ENCODE data around the gene TTC39C. TPM values are rescaled to one million over a fixed set of nuclear protein-coding genes. Genes with fewer than 3 reads are reported as not detected.

Gene TTC39C
- total and polyA plus RNA-seq, 12 donors, result 3.5 to 8.1 (median 5.2) TPM

- TF ChIP-seq CTCF (IDR thresholded peaks at IDR 0.05), result no peak
These were observed 1.5 kb upstream of the TTC39C start for GRCh38 chr18:24013051-24013450.

GRCh38 chr18:24014986-24015638 lies 558 bp downstream of the TTC39C start:
- peaks cover 0 to 83% (median 10%) of the 10 kb centered on the region in 9 donors for H3K4me1 ChIP-seq

More at GRCh38 chr18:24013051-24013450, 1.5 kb upstream of the TTC39C start:
- DNase-seq (no peak), ATAC-seq (no peak)
- Histone ChIP-seq H3K27ac (no peak overlapping the region), H3K9me3 (no peaks in the 10 kb centered on the region), H3K4me1 (peaks cover 0 to 69% (median 10%) of the 10 kb centered on the region in 9 donors), H3K4me3 (no peak overlapping the region), H3K36me3 (no peaks in the 10 kb centered on the region), H3K27me3 (no peaks in the 10 kb centered on the region)
- WGBS, 2 donors, result 65 to 79% methylated on average over 2 of the region's 2 CpGs
- intact Hi-C loops (cut with DNase I), result loop anchor here in 1 of 10 donors (10.0 kb wide), 1 partner anchor 102 kb away; no protein-coding TSS in a partner anchor

GRCh38 chr18:24015639-24016631 lies 1.4 kb downstream of the TTC39C start:
- H3K4me1 ChIP-seq, result peaks cover 0 to 83% (median 10%) of the 10 kb centered on the region in 9 donors
- peak overlapping the region in 1 of 10 donors; percentile 94 for H3K27ac ChIP-seq
- 40 to 46% methylated on average over 17 of the region's 17 CpGs for WGBS, 2 donors
- no peaks in the 10 kb centered on the region for H3K9me3 ChIP-seq
- ATAC-seq (no peak), DNase-seq (no peak)
- H3K36me3 ChIP-seq, result no peaks in the 10 kb centered on the region
- TF ChIP-seq CTCF (IDR thresholded peaks at IDR 0.05), result no peak
- no peaks in the 10 kb centered on the region for H3K27me3 ChIP-seq
- peak overlapping the region; percentile 57 to 95 (median 86) for H3K4me3 ChIP-seq
- intact Hi-C loops (cut with DNase I), result loop anchor here in 2 of 10 donors (5.0 to 10.0 kb wide), 2 partner anchors 96 to 99 kb away; no protein-coding TSS in a partner anchor

More at GRCh38 chr18:24014986-24015638, 558 bp downstream of the TTC39C start:
- no peaks in the 10 kb centered on the region for H3K36me3 ChIP-seq
- DNase-seq (peak; percentile 22 to 46), ATAC-seq (peak; percentile 25 to 54 (median 50))
- H3K9me3 ChIP-seq, result no peaks in the 10 kb centered on the region
- H3K27me3 ChIP-seq, result no peaks in the 10 kb centered on the region
- TF ChIP-seq CTCF (IDR thresholded peaks at IDR 0.05), result peak in 1 of 9 donors; percentile 7
- H3K4me3 ChIP-seq, result peak overlapping the region; percentile 57 to 95 (median 86)
- intact Hi-C loops (cut with DNase I), result loop anchor here in 2 of 10 donors (5.0 to 10.0 kb wide), 2 partner anchors 97 to 100 kb away; no protein-coding TSS in a partner anchor
- WGBS, 2 donors, result 1 to 2% methylated on average over 49 to 50 of the region's 50 CpGs
- H3K27ac ChIP-seq, result peak overlapping the region in 9 of 10 donors; percentile 35 to 94 (median 82)

- H3K36me3 ChIP-seq, result no peaks in the 10 kb centered on the region
- no peak overlapping the region for H3K27ac ChIP-seq
- peak overlapping the region in 1 of 10 donors; percentile 89 for H3K4me3 ChIP-seq
- no peak for ATAC-seq
- H3K9me3 ChIP-seq, result no peaks in the 10 kb centered on the region
- 74 to 80% methylated on average over 2 of the region's 2 CpGs for WGBS, 2 donors
- H3K27me3 ChIP-seq, result no peaks in the 10 kb centered on the region
- TF ChIP-seq CTCF (IDR thresholded peaks at IDR 0.05), result peak in 4 of 9 donors; percentile 20 to 46 (median 37)
- DNase-seq, result no peak
- intact Hi-C loops (cut with DNase I), result loop anchor here in 2 of 10 donors (5.0 to 10.0 kb wide), 2 partner anchors 96 to 98 kb away; no protein-coding TSS in a partner anchor
- H3K4me1 ChIP-seq, result peaks cover 0 to 83% (median 10%) of the 10 kb centered on the region in 9 donors
These were observed 2.1 kb downstream of the TTC39C start for GRCh38 chr18:24016643-24017042.

Measured in heart right ventricle (tissue), 16 donors.